Right lobe of liver (tissue), 6 donors: Measurements from ENCODE around the gene SLC45A2. TPM values are rescaled to one million over a fixed set of nuclear protein-coding genes. Genes with fewer than 3 reads are reported as not detected.

Experiments used
- ATAC-seq, 4 donors: fragments of 200-7000 bp; cut with Tn5 transposase; one replicate each; pipeline ENCODE4 v1.9.1; 2020; ENCODE audit warnings: mild to moderate bottlenecking in 4 of 4, moderate library complexity in 4 of 4
- DNase-seq, 3 donors: peaks; one replicate each; pipeline ENCODE4 v3.0.0-alpha.2; 2020
- H3K27ac ChIP-seq, 3 donors: fragments of 200-600 bp; one replicate each; pipeline ENCODE4 v1.8.0; 2022
- H3K27me3 ChIP-seq, 2 donors: fragments of 200-600 bp; one replicate each; pipeline ENCODE4 v1.8.0; 2022
- H3K36me3 ChIP-seq, 4 donors: fragments of 200-600 bp; sonication (generic) in 1 of 4; one replicate each; pipeline versions ENCODE4 v1.5.1 to v1.8.0; 2017 to 2022; ENCODE audit warnings: control low read depth in 1 of 4
- H3K4me1 ChIP-seq, 4 donors: fragments of 200-600 bp; sonication (generic) in 1 of 4; one replicate each; pipeline versions ENCODE4 v1.5.1 to v1.8.0; 2017 to 2022; ENCODE audit warnings: control low read depth in 1 of 4
- H3K4me3 ChIP-seq, 3 donors: fragments of 200-600 bp; one replicate each; pipeline ENCODE4 v1.8.0; 2022
- H3K9me3 ChIP-seq, 4 donors: fragments of 200-600 bp; sonication (generic) in 1 of 4; one replicate each; pipeline versions ENCODE4 v1.5.1 to v1.8.0; 2017 to 2022; ENCODE audit warnings: control low read depth in 1 of 4
- CTCF ChIP-seq, 4 donors: fragments of 200-600 bp in 3 of 4; fragments of 450-650 bp in 1 of 4; IDR thresholded peaks; one replicate each; pipeline versions ENCODE4 v1.5.1 to v1.8.0; 2016 to 2022; ENCODE audit warnings: antibody characterized with exemption in 4 of 4, mild to moderate bottlenecking in 2 of 4
- POLR2A ChIP-seq: fragments of 450-650 bp; IDR thresholded peaks from one replicate; pipeline ENCODE4 v1.6.1; 2017; ENCODE audit warnings: antibody characterized with exemption, mild to moderate bottlenecking
- WGBS: methylation state at CpG from one replicate; pipeline ENCODE4 v1.1.6; 2018; ENCODE audit warnings: low coverage, low lambda C conversion rate; ENCODE audit not compliant: insufficient coverage; ENCODE audit errors: missing lambda C conversion rate; 5-methylcytosine and 5-hydroxymethylcytosine counted together
- intact Hi-C, 2 donors: fragments of 100-400 bp; cut with DNase I; formaldehyde crosslinking; loops; one replicate each; pipeline versions ENCODE4 v1.11.2 to v1.14.1; 2022
- total RNA-seq, 6 experiments: library from RNA; depleted of rRNA in 2 of 6; stranded (reverse); fragments of >200 nt in 2 of 6; fragmentation: NEBNext Ultra II Directional in 3 of 6; extraction: Animal tissue kit (Norgen Biotek cat#: 25700) in 3 of 6; gene quantifications; one replicate each; pipeline versions ENCODE4 v1.1.0 to v1.2.4, GENCODE V29; 2016 to 2023
- donor health status: DM: no; HTN: yes; CAD: no.
- donor health status: DM: no; HTN: no; CAD: no.
- donor health status: DM: no; HTN: no; CAD: no.
- donor health status: DM: no; HTN: yes; CAD: no.
- donor health status: DM: no; HTN: yes; CAD: no.

The SLC45A2 gene
- total RNA-seq, 6 experiments from 2014 or later = 0.20 to 2.3 (median 0.37) TPM

GRCh38 chr5:33941090-33941489, 43.4 kb downstream of the SLC45A2 start:
- Histone ChIP-seq H3K27ac (no peak overlapping the region), H3K36me3 (no peaks in the 10 kb centered on the region), H3K27me3 (no peaks in the 10 kb centered on the region), H3K4me3 (no peak overlapping the region), H3K4me1 (peaks cover 0 to 6% (median 0%) of the 10 kb centered on the region in 4 donors), H3K9me3 (no peaks in the 10 kb centered on the region)
- WGBS = 49% methylated on average over 3 of the region's 5 CpGs
- TF ChIP-seq CTCF (IDR thresholded peaks at IDR 0.05) (no peak), POLR2A (no peak)
- intact Hi-C loops = no loop called here
- DNase-seq = no peak
- no peak for ATAC-seq

GRCh38 chr5:33939556-33940262, 44.8 kb downstream of the SLC45A2 start:
- DNase-seq (no peak), ATAC-seq (no peak)
- Histone ChIP-seq H3K9me3 (no peaks in the 10 kb centered on the region), H3K4me1 (peaks cover 0 to 10% (median 0%) of the 10 kb centered on the region in 4 donors), H3K4me3 (no peak overlapping the region), H3K36me3 (no peaks in the 10 kb centered on the region), H3K27me3 (no peaks in the 10 kb centered on the region), H3K27ac (no peak overlapping the region)
- WGBS = 54% methylated on average over 8 of the region's 8 CpGs
- TF ChIP-seq POLR2A (no peak), CTCF (IDR thresholded peaks at IDR 0.05) (no peak)
- intact Hi-C loops = loop anchor here (10.0 kb wide), 2 partner anchors 465 to 505 kb away; no protein-coding TSS in a partner anchor

GRCh38 chr5:33938881-33939280, 45.6 kb downstream of the SLC45A2 start:
- H3K27ac ChIP-seq = no peak overlapping the region
- intact Hi-C loops = loop anchor here (10.0 kb wide), 2 partner anchors 464 to 504 kb away; no protein-coding TSS in a partner anchor
- DNase-seq (no peak), ATAC-seq (no peak)
- no peaks in the 10 kb centered on the region for H3K9me3 ChIP-seq
- no peak for TF ChIP-seq CTCF (IDR thresholded peaks at IDR 0.05)
- TF ChIP-seq POLR2A = no peak
- H3K27me3 ChIP-seq = no peaks in the 10 kb centered on the region
- H3K4me1 ChIP-seq = peaks cover 0 to 10% (median 0%) of the 10 kb centered on the region in 4 donors
- H3K36me3 ChIP-seq = no peaks in the 10 kb centered on the region
- H3K4me3 ChIP-seq = no peak overlapping the region
- 16% methylated on average over 15 of the region's 15 CpGs for WGBS

GRCh38 chr5:33938507-33938796, 46.0 kb downstream of the SLC45A2 start:
- intact Hi-C loops = loop anchor here (10.0 kb wide), 2 partner anchors 464 to 504 kb away; no protein-coding TSS in a partner anchor
- Histone ChIP-seq H3K4me1 (peaks cover 0 to 10% (median 0%) of the 10 kb centered on the region in 4 donors), H3K4me3 (no peak overlapping the region), H3K27me3 (no peaks in the 10 kb centered on the region), H3K36me3 (no peaks in the 10 kb centered on the region), H3K27ac (no peak overlapping the region), H3K9me3 (no peaks in the 10 kb centered on the region)
- no peak for ATAC-seq
- no peak for DNase-seq
- 43% methylated on average over 13 of the region's 14 CpGs for WGBS
- no peak for TF ChIP-seq POLR2A
- no peak for TF ChIP-seq CTCF (IDR thresholded peaks at IDR 0.05)
